WI38 (cell line): Measurements from ENCODE around the gene ITGB2.

Experiments
- H3K4me3 ChIP-seq: 2 replicates; pipeline ENCODE4 v1.5.1; 2011; ENCODE audit warnings: low read depth, mild to moderate bottlenecking, control low read depth, low read length
- TF ChIP-seq, protein P1 (sequence below): IDR thresholded peaks from 2 replicates; pipeline ENCODE4 v1.5.1; 2012; ENCODE audit warnings: low read depth, mild to moderate bottlenecking, control low read depth, low read length

Gene ITGB2

DNA sequence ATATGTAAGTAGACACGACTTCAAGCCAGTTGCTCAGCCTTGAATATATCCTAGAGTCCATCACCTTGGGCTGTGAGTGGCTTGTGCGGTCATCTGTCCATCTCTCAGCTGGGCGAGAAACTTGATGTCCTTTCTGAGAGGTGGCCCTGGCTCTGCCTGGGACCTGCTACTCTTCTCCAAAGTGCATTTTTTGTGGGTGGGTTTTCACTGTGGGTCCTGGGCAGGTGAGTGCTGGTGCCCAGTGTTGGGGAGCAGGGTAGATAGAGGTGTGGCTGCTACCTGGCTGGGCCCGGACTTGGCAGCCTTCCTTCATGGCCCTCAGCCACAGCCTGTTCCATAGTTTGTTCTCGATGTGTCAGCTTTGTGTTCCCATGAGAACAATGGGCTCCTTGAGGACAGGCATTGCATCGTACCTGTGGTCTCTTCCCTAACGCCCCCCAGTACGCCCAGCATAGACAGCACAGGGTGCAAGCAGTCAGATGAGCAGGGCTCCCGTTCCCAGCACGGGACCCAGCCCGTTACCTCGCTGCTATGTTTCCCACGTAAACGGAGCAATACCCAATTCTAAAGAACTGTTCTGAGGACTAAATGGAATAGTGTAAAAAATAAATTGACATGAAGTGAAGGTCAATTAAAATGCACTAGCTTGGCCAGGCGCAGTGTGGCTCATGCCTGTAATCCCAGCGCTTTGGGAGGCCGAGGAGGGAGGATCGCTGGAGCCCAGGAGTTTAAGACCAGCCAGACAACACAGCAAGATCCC lies 18.3 kb upstream of the ITGB2 start:
- H3K4me3 ChIP-seq, result peak overlapping the region; percentile 96
- TF ChIP-seq, protein P1, sequence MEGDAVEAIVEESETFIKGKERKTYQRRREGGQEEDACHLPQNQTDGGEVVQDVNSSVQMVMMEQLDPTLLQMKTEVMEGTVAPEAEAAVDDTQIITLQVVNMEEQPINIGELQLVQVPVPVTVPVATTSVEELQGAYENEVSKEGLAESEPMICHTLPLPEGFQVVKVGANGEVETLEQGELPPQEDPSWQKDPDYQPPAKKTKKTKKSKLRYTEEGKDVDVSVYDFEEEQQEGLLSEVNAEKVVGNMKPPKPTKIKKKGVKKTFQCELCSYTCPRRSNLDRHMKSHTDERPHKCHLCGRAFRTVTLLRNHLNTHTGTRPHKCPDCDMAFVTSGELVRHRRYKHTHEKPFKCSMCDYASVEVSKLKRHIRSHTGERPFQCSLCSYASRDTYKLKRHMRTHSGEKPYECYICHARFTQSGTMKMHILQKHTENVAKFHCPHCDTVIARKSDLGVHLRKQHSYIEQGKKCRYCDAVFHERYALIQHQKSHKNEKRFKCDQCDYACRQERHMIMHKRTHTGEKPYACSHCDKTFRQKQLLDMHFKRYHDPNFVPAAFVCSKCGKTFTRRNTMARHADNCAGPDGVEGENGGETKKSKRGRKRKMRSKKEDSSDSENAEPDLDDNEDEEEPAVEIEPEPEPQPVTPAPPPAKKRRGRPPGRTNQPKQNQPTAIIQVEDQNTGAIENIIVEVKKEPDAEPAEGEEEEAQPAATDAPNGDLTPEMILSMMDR, result no peak

DNA sequence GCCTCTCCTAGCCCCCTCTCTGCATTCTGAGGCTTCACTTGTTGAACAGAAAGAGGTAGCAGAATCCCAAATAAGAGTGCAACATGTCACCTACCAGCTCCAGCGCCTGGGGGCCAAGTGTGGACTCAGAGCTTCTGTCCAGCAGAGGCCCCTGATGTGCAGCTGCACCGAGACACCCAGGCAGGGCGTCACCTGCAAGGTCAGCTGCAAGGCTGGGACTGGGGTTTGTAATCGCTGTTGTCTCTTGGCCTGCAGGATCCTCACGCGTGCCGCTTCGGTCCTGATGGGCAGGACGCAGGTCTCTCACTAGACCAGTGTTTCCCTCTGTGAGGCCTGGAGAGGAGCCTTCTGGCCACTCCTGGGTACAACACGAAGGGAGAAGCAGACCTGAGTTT lies 14.8 kb upstream of the ITGB2 start:
- TF ChIP-seq, protein P1, result no peak
- H3K4me3 ChIP-seq, result no peak overlapping the region

DNA sequence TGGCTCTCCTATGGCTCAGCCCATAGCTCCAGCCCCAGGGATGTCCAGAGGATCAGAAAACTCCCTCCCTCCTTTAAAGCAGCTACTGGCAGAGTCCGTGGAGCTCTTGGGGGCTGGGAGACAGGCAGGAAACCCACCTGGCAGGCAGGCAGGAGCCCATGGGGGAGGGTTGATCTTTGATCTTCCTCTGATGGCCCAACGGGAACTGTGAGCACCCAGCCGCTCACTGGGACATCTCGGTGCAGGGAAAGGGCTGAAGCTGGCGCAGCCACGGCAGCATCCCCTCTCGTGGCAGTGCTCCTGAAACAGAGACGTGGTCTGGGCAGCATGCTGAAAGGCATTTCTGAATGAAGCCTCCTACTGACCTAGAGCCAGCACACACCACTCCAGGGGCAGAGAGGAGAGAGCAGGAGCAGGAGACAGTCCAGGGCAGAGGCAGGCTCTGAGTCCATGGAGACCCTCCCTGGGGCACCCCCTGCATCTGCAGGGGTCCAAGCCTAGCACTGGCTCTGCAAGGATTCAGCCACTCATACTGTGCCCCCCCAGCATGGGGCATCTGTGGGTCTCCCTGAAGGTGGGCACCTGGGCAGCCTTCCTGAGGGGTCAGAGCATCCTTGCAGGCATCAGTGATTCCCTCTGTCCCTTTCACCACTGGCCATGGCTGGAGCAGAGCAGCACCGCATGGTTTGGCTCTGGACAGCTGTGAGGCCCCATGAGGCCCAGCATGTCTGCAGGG lies 14.3 kb upstream of the ITGB2 start:
- H3K4me3 ChIP-seq, result no peak overlapping the region
- TF ChIP-seq, protein P1, result no peak

DNA sequence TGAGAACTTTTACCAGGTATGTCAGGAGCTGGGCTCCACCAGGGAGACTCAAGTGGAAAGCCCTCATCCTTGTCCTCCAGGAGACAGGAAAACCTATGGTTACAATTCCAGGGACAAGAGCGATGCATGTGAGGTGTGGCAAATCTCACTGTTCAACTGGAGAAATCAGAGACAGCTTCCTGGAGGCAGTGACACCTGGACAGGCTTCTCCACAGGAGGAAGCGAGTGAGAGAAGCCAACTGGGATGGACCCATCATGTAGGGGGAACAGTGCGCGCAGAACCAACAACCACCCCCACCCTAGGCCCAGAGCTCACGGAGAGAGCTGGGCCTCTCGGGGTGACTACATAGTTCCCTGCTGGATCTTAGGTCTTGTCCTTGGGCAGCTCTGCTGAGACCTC lies 13.6 kb upstream of the ITGB2 start:
- no peak overlapping the region for H3K4me3 ChIP-seq
- TF ChIP-seq, protein P1, result no peak

DNA sequence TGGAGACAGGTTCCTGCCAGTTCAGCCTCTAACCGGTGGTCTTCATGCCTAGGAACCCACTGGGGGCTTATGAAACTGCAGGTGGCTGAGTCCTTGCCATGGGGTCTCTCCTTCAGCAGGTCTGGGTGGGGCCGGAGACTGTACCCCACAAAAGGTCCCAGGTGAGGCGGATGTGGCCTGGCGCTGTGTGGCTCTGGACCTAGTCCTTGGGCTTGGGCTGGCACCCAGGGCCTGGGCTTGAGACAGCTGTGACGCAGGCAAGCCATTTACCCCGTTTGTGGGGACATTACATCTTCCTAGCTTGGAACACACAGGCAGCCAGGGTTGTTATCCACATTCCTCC lies 13.2 kb upstream of the ITGB2 start:
- no peak overlapping the region for H3K4me3 ChIP-seq
- TF ChIP-seq, protein P1, result no peak

DNA sequence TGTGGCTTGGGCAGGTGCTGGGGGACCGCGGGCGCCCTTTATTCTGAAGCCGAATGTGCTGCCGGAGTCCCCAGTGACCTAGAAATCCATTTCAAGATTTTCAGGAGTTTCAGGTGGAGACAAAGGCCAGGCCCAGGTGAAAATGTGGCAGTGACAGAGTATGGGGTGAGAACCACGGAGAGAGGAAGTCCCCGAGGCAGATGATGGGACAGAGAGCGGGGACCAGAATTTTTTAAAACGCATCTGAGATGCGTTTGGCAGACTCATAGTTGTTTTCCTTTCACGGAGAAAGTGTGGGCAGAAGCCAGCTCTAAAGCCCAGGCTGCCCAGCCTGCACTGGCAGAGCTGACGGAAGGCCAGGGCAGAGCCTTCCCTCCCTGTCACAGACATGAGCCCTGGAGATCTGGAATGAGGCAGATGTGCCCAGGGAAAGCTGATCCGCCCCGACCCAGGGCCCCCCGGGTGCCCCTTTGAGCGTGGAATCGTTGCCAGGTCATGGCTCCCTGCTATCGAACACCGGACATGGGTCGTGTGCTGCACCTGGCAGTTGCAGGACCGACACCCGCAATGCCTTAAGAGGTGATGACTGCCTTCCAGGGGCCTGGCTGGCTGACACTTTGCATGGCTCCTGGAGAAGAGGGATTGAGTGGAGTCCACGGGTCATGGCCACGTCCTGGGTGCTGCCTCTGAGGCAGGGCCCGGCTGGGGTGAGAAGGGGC lies 12.7 kb upstream of the ITGB2 start:
- TF ChIP-seq, protein P1, result no peak
- H3K4me3 ChIP-seq, result no peak overlapping the region
